ENCODE data around the gene DNAJC16.

The DNAJC16 gene

GRCh38 chr1:15542388-15543250 is 16.0 kb downstream of the DNAJC16 start:
- no peak for DNase-seq

- no peak for DNase-seq
These were observed 16.6 kb downstream of the DNAJC16 start for GRCh38 chr1:15543251-15543588.

GRCh38 chr1:15543589-15544568 is 17.2 kb downstream of the DNAJC16 start:
- DNase-seq: no peak

- DNase-seq: no peak
These were observed 20.0 kb downstream of the DNAJC16 start for GRCh38 chr1:15546641-15547040.

GRCh38 chr1:15550573-15550972 is 23.9 kb downstream of the DNAJC16 start:
- DNase-seq: no peak

GRCh38 chr1:15557008-15557407 is 30.4 kb downstream of the DNAJC16 start:
- no peak for DNase-seq

- no peak for DNase-seq
These were observed 30.9 kb downstream of the DNAJC16 start for GRCh38 chr1:15557594-15557993.

- no peak for DNase-seq
These were observed 31.9 kb downstream of the DNAJC16 start for GRCh38 chr1:15558516-15558915.

- no peak for DNase-seq
These were observed 32.7 kb downstream of the DNAJC16 start for GRCh38 chr1:15559189-15559810.

GRCh38 chr1:15568387-15569073 is 41.9 kb downstream of the DNAJC16 start:
- DNase-seq: no peak

- DNase-seq: no peak
These were observed 44.2 kb downstream of the DNAJC16 start for GRCh38 chr1:15570861-15571260.

GRCh38 chr1:15571266-15571665 is 44.6 kb downstream of the DNAJC16 start:
- DNase-seq: no peak

GRCh38 chr1:15573477-15573876 is 46.8 kb downstream of the DNAJC16 start:
- no peak for DNase-seq

GRCh38 chr1:15574741-15575140 is 48.1 kb downstream of the DNAJC16 start:
- no peak for DNase-seq

GRCh38 chr1:15575549-15576150 is 49.0 kb downstream of the DNAJC16 start:
- DNase-seq: no peak

- no peak for DNase-seq
These were observed 51.0 kb downstream of the DNAJC16 start for GRCh38 chr1:15577691-15578090.

GRCh38 chr1:15578921-15579682 is 52.5 kb downstream of the DNAJC16 start:
- DNase-seq: no peak

GRCh38 chr1:15579683-15580047 is 53.0 kb downstream of the DNAJC16 start:
- DNase-seq: no peak

GRCh38 chr1:15583016-15583706 is 56.5 kb downstream of the DNAJC16 start:
- no peak for DNase-seq

- DNase-seq: no peak
These were observed 58.1 kb downstream of the DNAJC16 start, which contains the start of gene AGMAT for GRCh38 chr1:15584489-15585363. AGMAT (minus strand) TSS chr1:15585051; CDS start chr1:15584967, 84 bp downstream.
